HEK293T (cell line): ENCODE results near the gene MACROD2.

Experiments
- CTCF ChIA-PET: fragments of 350-600 bp; formaldehyde crosslinking; extraction: SDS; loops from one replicate; lab custom pipeline; 2021; ENCODE audit warnings: antibody characterized with exemption, inconsistent platforms; lab: Yijun Ruan, JAX
- POLR2A ChIA-PET: fragments of 350-600 bp; formaldehyde crosslinking; extraction: SDS; loops from one replicate; lab custom pipeline; 2020; ENCODE audit warnings: antibody characterized with exemption, inconsistent platforms; lab: Yijun Ruan, JAX
- DNase-seq: peaks from one replicate; pipeline ENCODE4 v3.0.0; 2012; ENCODE audit warnings: mixed read lengths; ENCODE audit errors: extremely low spot score
- ARNT ChIP-seq: fragments of 450-650 bp; IDR thresholded peaks from 2 replicates; pipeline ENCODE4 v1.6.1; 2017; ENCODE audit warnings: mild to moderate bottlenecking
- BHLHE40 ChIP-seq: fragments of 450-650 bp; IDR thresholded peaks from 2 replicates; pipeline ENCODE4 v1.6.1; 2016; ENCODE audit warnings: mild to moderate bottlenecking, moderate library complexity, borderline replicate concordance
- CTBP1 ChIP-seq: fragments of 450-650 bp; IDR thresholded peaks from 2 replicates; pipeline ENCODE4 v1.6.1; 2016; ENCODE audit warnings: borderline replicate concordance
- ELF4 ChIP-seq: fragments of 450-650 bp; IDR thresholded peaks from 2 replicates; pipeline ENCODE4 v1.6.1; 2017; ENCODE audit warnings: antibody characterized with exemption
- FOXA1 ChIP-seq: fragments of 450-650 bp; IDR thresholded peaks from 2 replicates; pipeline ENCODE4 v1.6.1; 2016; ENCODE audit warnings: mild to moderate bottlenecking
- FOXK2 ChIP-seq: fragments of 450-650 bp; IDR thresholded peaks from 2 replicates; pipeline ENCODE4 v1.6.1; 2016; ENCODE audit warnings: mild to moderate bottlenecking
- FOXM1 ChIP-seq: fragments of 450-650 bp; IDR thresholded peaks from 2 replicates; pipeline ENCODE4 v1.6.1; 2017; ENCODE audit warnings: mild to moderate bottlenecking, borderline replicate concordance
- HDGF ChIP-seq: fragments of 450-650 bp; IDR thresholded peaks from 2 replicates; pipeline ENCODE4 v1.6.1; 2017; ENCODE audit warnings: antibody characterized with exemption, borderline replicate concordance
- L3MBTL2 ChIP-seq: fragments of 450-650 bp; conservative IDR thresholded peaks from 2 replicates; pipeline ENCODE4 v1.6.1; 2016; ENCODE audit warnings: mild to moderate bottlenecking
- LEF1 ChIP-seq: fragments of 450-650 bp; IDR thresholded peaks from 2 replicates; pipeline ENCODE4 v1.6.1; 2017; ENCODE audit warnings: mild to moderate bottlenecking, borderline replicate concordance
- NFRKB ChIP-seq: fragments of 450-650 bp; IDR thresholded peaks from 2 replicates; pipeline ENCODE4 v1.6.1; 2016; ENCODE audit warnings: mild to moderate bottlenecking, moderate library complexity
- PKNOX1 ChIP-seq: fragments of 450-650 bp; IDR thresholded peaks from 2 replicates; pipeline ENCODE4 v1.6.1; 2016
- SP1 ChIP-seq: fragments of 450-650 bp; IDR thresholded peaks from 2 replicates; pipeline ENCODE4 v1.6.1; 2017
- SUZ12 ChIP-seq: fragments of 450-650 bp; IDR thresholded peaks from 2 replicates; pipeline ENCODE4 v1.6.1; 2016; ENCODE audit warnings: mild to moderate bottlenecking
- TARDBP ChIP-seq: fragments of 450-650 bp; IDR thresholded peaks from 2 replicates; pipeline ENCODE4 v1.6.1; 2016
- ZNF384 ChIP-seq: fragments of 450-650 bp; IDR thresholded peaks from 2 replicates; pipeline ENCODE4 v1.6.1; 2016

Gene MACROD2

GRCh38 chr20:14848806-14849205, 853.5 kb downstream of the MACROD2 start:
- TF ChIP-seq BHLHE40 (no peak), CTBP1 (no peak), PKNOX1 (no peak), FOXA1 (no peak), SUZ12 (no peak), HDGF (no peak), NFRKB (no peak), L3MBTL2 (no peak), TARDBP (no peak)
- ChIA-PET POLR2A (no interaction called here), CTCF (no interaction called here)
- DNase-seq, result no peak

GRCh38 chr20:14853079-14853478, 857.8 kb downstream of the MACROD2 start:
- ChIA-PET POLR2A (no interaction called here), CTCF (interaction anchor here (0.5 kb wide), 1 partner anchor 30 kb away, joined by 3 read pairs; no protein-coding TSS in a partner anchor)
- no peak for DNase-seq
- no peak for TF ChIP-seq SP1
- TF ChIP-seq ELF4, result no peak

- DNase-seq, result no peak
- TF ChIP-seq L3MBTL2 (no peak), ZNF384 (no peak), NFRKB (no peak), FOXM1 (no peak), FOXK2 (no peak), FOXA1 (no peak), LEF1 (no peak), ARNT (no peak), CTBP1 (no peak), SP1 (no peak), ELF4 (no peak), BHLHE40 (no peak), SUZ12 (no peak), HDGF (no peak), TARDBP (no peak), PKNOX1 (no peak)
- CTCF ChIA-PET, result no interaction called here
- POLR2A ChIA-PET, result no interaction called here
These were observed 859.9 kb downstream of the MACROD2 start for GRCh38 chr20:14855171-14855570.

- ChIA-PET CTCF (no interaction called here), POLR2A (no interaction called here)
- TF ChIP-seq FOXK2, result no peak
- TF ChIP-seq FOXA1, result no peak
- no peak for TF ChIP-seq BHLHE40
- TF ChIP-seq NFRKB, result no peak
- TF ChIP-seq TARDBP, result no peak
- TF ChIP-seq SP1, result no peak
- no peak for TF ChIP-seq FOXM1
- TF ChIP-seq HDGF, result no peak
- no peak for TF ChIP-seq ARNT
- no peak for TF ChIP-seq PKNOX1
- DNase-seq, result no peak
These were observed 864.3 kb downstream of the MACROD2 start for GRCh38 chr20:14859627-14860026.

GRCh38 chr20:14860410-14860814, 865.1 kb downstream of the MACROD2 start:
- POLR2A ChIA-PET, result no interaction called here
- DNase-seq, result no peak

GRCh38 chr20:14861028-14861699, 865.8 kb downstream of the MACROD2 start:
- TF ChIP-seq TARDBP, result no peak
- no peak for TF ChIP-seq FOXK2
- no peak for TF ChIP-seq L3MBTL2
- TF ChIP-seq SUZ12, result no peak
- TF ChIP-seq BHLHE40, result no peak
- TF ChIP-seq FOXA1, result no peak
- no peak for TF ChIP-seq PKNOX1
- TF ChIP-seq ARNT, result no peak
- no peak for TF ChIP-seq CTBP1
- TF ChIP-seq LEF1, result no peak
- TF ChIP-seq SP1, result no peak
- no peak for TF ChIP-seq HDGF
- no peak for TF ChIP-seq ELF4
- TF ChIP-seq ZNF384, result no peak
- no peak for TF ChIP-seq FOXM1
- POLR2A ChIA-PET, result no interaction called here
- DNase-seq, result no peak
- CTCF ChIA-PET, result no interaction called here

More at GRCh38 chr20:14860410-14860814, 865.1 kb downstream of the MACROD2 start:
- TF ChIP-seq CTBP1 (no peak), HDGF (no peak), BHLHE40 (no peak), ARNT (no peak), FOXA1 (no peak), ELF4 (no peak), NFRKB (no peak)
- CTCF ChIA-PET, result no interaction called here
